ENCODE results near the gene CA11.

The CA11 gene

DNA sequence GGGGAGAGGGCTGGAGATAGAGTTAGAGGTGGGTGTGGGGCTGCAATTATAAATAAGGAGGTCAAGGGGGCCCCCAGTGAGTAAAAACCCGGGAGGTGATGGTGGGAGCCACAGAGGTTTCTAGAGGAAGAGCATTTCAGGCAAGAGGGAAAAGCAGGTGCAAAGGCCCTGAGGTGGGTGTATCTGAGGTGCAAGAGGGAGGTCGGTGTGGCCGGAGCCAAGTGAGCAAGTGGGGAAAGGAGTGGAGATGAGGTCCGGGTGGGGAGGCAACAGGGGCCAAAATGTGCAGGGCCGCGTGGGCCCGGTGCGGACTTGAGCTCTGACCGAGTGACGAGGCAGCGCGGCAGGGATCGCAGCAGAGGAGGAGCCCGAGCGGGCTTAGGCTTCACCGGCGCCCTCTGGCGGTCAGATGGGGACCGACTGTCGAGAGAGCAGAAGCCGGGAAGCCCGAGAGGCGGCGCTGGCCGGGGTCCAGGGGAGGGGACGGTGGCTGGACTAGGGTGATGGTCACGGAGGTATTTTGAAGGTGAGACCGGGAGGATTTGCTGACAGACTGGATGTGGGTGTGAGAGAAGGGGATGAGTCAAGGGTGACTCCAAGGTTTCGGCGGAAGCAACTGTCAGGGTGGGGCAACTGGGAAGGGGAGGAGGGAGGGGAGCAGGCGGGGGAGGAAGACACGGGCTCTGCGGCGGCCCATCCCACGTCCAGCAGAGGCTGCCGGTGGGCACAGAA is 57.2 kb downstream of the CA11 start:
- TF ChIP-seq, protein P1, sequence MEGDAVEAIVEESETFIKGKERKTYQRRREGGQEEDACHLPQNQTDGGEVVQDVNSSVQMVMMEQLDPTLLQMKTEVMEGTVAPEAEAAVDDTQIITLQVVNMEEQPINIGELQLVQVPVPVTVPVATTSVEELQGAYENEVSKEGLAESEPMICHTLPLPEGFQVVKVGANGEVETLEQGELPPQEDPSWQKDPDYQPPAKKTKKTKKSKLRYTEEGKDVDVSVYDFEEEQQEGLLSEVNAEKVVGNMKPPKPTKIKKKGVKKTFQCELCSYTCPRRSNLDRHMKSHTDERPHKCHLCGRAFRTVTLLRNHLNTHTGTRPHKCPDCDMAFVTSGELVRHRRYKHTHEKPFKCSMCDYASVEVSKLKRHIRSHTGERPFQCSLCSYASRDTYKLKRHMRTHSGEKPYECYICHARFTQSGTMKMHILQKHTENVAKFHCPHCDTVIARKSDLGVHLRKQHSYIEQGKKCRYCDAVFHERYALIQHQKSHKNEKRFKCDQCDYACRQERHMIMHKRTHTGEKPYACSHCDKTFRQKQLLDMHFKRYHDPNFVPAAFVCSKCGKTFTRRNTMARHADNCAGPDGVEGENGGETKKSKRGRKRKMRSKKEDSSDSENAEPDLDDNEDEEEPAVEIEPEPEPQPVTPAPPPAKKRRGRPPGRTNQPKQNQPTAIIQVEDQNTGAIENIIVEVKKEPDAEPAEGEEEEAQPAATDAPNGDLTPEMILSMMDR (conservative IDR thresholded peaks at IDR 0.05; ENCODE audit: low read depth, low read length) = peak; percentile 93
- H3K4me3 ChIP-seq (ENCODE audit: low read depth, low read length) = peak overlapping the region; percentile 46
- DNase-seq (ENCODE audit: low read depth) = peak; percentile 87

All from choroid plexus epithelial cell (primary cell).